Vagina (tissue), 2 donors: Measurements from ENCODE around the gene NCOA5.

ENCODE experiments used
- POLR2A ChIP-seq, 2 donors: fragments of 450-650 bp; IDR thresholded peaks; one replicate each; pipeline ENCODE4 v1.6.1; 2017; ENCODE audit warnings: antibody characterized with exemption in 2 of 2, mild to moderate bottlenecking in 2 of 2, moderate library complexity in 2 of 2
- TF ChIP-seq, protein P1 (sequence below), 3 experiments: fragments of 450-650 bp in 2 of 3; fragments of 200-600 bp in 1 of 3; sonication (generic) in 1 of 3; IDR thresholded peaks; one replicate each; pipeline ENCODE4 v1.5.1; 2017 to 2019; ENCODE audit warnings: antibody characterized with exemption in 3 of 3, mild to moderate bottlenecking in 2 of 3, moderate library complexity in 2 of 3

- TF ChIP-seq, protein P1, sequence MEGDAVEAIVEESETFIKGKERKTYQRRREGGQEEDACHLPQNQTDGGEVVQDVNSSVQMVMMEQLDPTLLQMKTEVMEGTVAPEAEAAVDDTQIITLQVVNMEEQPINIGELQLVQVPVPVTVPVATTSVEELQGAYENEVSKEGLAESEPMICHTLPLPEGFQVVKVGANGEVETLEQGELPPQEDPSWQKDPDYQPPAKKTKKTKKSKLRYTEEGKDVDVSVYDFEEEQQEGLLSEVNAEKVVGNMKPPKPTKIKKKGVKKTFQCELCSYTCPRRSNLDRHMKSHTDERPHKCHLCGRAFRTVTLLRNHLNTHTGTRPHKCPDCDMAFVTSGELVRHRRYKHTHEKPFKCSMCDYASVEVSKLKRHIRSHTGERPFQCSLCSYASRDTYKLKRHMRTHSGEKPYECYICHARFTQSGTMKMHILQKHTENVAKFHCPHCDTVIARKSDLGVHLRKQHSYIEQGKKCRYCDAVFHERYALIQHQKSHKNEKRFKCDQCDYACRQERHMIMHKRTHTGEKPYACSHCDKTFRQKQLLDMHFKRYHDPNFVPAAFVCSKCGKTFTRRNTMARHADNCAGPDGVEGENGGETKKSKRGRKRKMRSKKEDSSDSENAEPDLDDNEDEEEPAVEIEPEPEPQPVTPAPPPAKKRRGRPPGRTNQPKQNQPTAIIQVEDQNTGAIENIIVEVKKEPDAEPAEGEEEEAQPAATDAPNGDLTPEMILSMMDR (IDR thresholded peaks at IDR 0.05), result no peak
- no peak for TF ChIP-seq POLR2A (IDR thresholded peaks at IDR 0.05)
These were observed 30.4 kb upstream of the NCOA5 start for GRCh38 chr20:46120136-46120535.
